ENCODE data around the gene C1orf159. TPM values are rescaled to one million over a fixed set of nuclear protein-coding genes. Genes with fewer than 3 reads are reported as not detected.

Gene C1orf159
- total RNA-seq, 1 donor from 2014 or later: 8.0 TPM

GRCh38 chr1:1072849-1073742 is 42.8 kb downstream of the C1orf159 start:
- H3K36me3 Mint-ChIP-seq: no peaks in the 10 kb centered on the region
- Histone ChIP-seq H4K20me1 (ENCODE audit: low read depth) (peaks cover 5% of the 10 kb centered on the region), H3K36me3 (no peaks in the 10 kb centered on the region), H3K79me2 (ENCODE audit: low read depth) (no peaks in the 10 kb centered on the region), H3K9ac (no peak overlapping the region), H3K4me1 (no peaks in the 10 kb centered on the region), H2AFZ (replicated peaks) (no peak overlapping the region), H3K27me3 (peaks cover 48% of the 10 kb centered on the region), H3K4me3 (no peak overlapping the region), H3F3A (ENCODE audit: low read depth) (peaks cover 9% of the 10 kb centered on the region), H3K4me2 (no peak overlapping the region), H3K27ac (no peak overlapping the region), H3K9me3 (ENCODE audit: low read depth) (no peaks in the 10 kb centered on the region)
- peaks cover 9% of the 10 kb centered on the region for H3K27me3 Mint-ChIP-seq (ENCODE audit: insufficient read depth, low read depth)
- DNase-seq (ENCODE audit: low spot score): no peak
- no peak overlapping the region for H3K4me3 Mint-ChIP-seq
- no peaks in the 10 kb centered on the region for H3K9me3 Mint-ChIP-seq
- H3K27ac Mint-ChIP-seq: no peak overlapping the region
- H3K4me1 Mint-ChIP-seq: peaks cover 13% of the 10 kb centered on the region
- TF ChIP-seq CTCF (IDR thresholded peaks at IDR 0.05): no peak
- TF ChIP-seq EZH2 (IDR thresholded peaks at IDR 0.05): no peak
- TF ChIP-seq EZH2phosphoT487 (IDR thresholded peaks at IDR 0.05): no peak

- Histone ChIP-seq H2AFZ (replicated peaks) (no peak overlapping the region), H3K36me3 (no peaks in the 10 kb centered on the region), H3K4me1 (no peaks in the 10 kb centered on the region), H3F3A (ENCODE audit: low read depth) (peaks cover 9% of the 10 kb centered on the region), H3K9ac (no peak overlapping the region), H3K4me3 (no peak overlapping the region), H3K79me2 (ENCODE audit: low read depth) (no peaks in the 10 kb centered on the region), H3K9me3 (ENCODE audit: low read depth) (no peaks in the 10 kb centered on the region), H3K27ac (no peak overlapping the region), H4K20me1 (ENCODE audit: low read depth) (peaks cover 11% of the 10 kb centered on the region), H3K27me3 (peaks cover 55% of the 10 kb centered on the region), H3K4me2 (no peak overlapping the region)
- H3K4me3 Mint-ChIP-seq: no peak overlapping the region
- H3K27me3 Mint-ChIP-seq (ENCODE audit: insufficient read depth, low read depth): peaks cover 9% of the 10 kb centered on the region
- peaks cover 13% of the 10 kb centered on the region for H3K4me1 Mint-ChIP-seq
- H3K9me3 Mint-ChIP-seq: no peaks in the 10 kb centered on the region
- no peak for DNase-seq (ENCODE audit: low spot score)
- H3K36me3 Mint-ChIP-seq: no peaks in the 10 kb centered on the region
- H3K27ac Mint-ChIP-seq: no peak overlapping the region
- TF ChIP-seq CTCF (IDR thresholded peaks at IDR 0.05): no peak
- no peak for TF ChIP-seq EZH2phosphoT487 (IDR thresholded peaks at IDR 0.05)
- TF ChIP-seq EZH2 (IDR thresholded peaks at IDR 0.05): no peak
Measured at GRCh38 chr1:1072299-1072848, 43.5 kb downstream of the C1orf159 start.

GRCh38 chr1:1071486-1072298 is 44.2 kb downstream of the C1orf159 start:
- DNase-seq (ENCODE audit: low spot score): no peak

More at GRCh38 chr1:1071486-1072298, 44.2 kb downstream of the C1orf159 start:
- Histone ChIP-seq H3K9me3 (ENCODE audit: low read depth) (no peaks in the 10 kb centered on the region), H3K79me2 (ENCODE audit: low read depth) (no peaks in the 10 kb centered on the region), H3K36me3 (no peaks in the 10 kb centered on the region), H3K27me3 (peaks cover 62% of the 10 kb centered on the region), H3K9ac (no peak overlapping the region), H3K27ac (no peak overlapping the region), H3K4me1 (no peaks in the 10 kb centered on the region), H3F3A (ENCODE audit: low read depth) (peaks cover 11% of the 10 kb centered on the region), H3K4me2 (no peak overlapping the region), H4K20me1 (ENCODE audit: low read depth) (peaks cover 13% of the 10 kb centered on the region), H2AFZ (replicated peaks) (no peak overlapping the region), H3K4me3 (no peak overlapping the region)
- Mint-ChIP-seq H3K4me3 (peak overlapping the region; percentile 41), H3K27me3 (ENCODE audit: insufficient read depth, low read depth) (peaks cover 9% of the 10 kb centered on the region), H3K36me3 (no peaks in the 10 kb centered on the region), H3K9me3 (no peaks in the 10 kb centered on the region), H3K27ac (no peak overlapping the region), H3K4me1 (peaks cover 13% of the 10 kb centered on the region)
- TF ChIP-seq CTCF (IDR thresholded peaks at IDR 0.05) (no peak), EZH2phosphoT487 (IDR thresholded peaks at IDR 0.05) (no peak), EZH2 (IDR thresholded peaks at IDR 0.05) (no peak)

Measured in neural progenitor cell (in vitro differentiated cells).